HCT116 (cell line): ENCODE results near the gene SLC25A25. TPM values are rescaled to one million over a fixed set of nuclear protein-coding genes. Genes with fewer than 3 reads are reported as not detected.

ENCODE experiments used
- ATAC-seq: fragments of 200-7000 bp; cut with Tn5 transposase; 2 replicates; pipeline ENCODE4 v1.9.1; 2020; ENCODE audit warnings: mild to moderate bottlenecking, moderate library complexity
- BruUV-seq: library from RNA; stranded (reverse); fragments of 400-500 nt; replicated peaks from 2 replicates; lab custom pipeline; 2021; lab: Mats Ljungman, UMichigan
- CTCF ChIA-PET: fragments of 300-600 bp; sonication (Branson Sonifier 250); formaldehyde crosslinking; loops from one replicate; lab custom pipeline; 2021; ENCODE audit warnings: antibody characterized with exemption; lab: Charles Lee
- POLR2A ChIA-PET: fragments of 300-600, 350-600 bp; sonication (Branson Sonifier 250); formaldehyde crosslinking; loops from one replicate; lab custom pipeline; 2021; ENCODE audit warnings: antibody characterized with exemption; lab: Charles Lee
- RAD21 ChIA-PET, 2 experiments: fragments of 300-600 bp; sonication (Branson Sonifier 250); formaldehyde crosslinking; loops; one replicate each; lab custom pipeline; 2023; ENCODE audit warnings: low total read pairs in 2 of 2; ENCODE audit not compliant: uncharacterized antibody in 2 of 2, unreplicated experiment in 2 of 2, low non-redundant PET in 1 of 2; lab: Charles Lee
- DNase-seq: peaks from one replicate; pipeline ENCODE4 v3.0.0-alpha.2; 2010; ENCODE audit warnings: low read depth, low spot score
- H2AFZ ChIP-seq: fragments of 200-600 bp; shearing (Covaris generic), sonication (generic); 2 replicates; pipeline ENCODE4 v1.6.1; 2017; ENCODE audit warnings: low read depth, mixed run types, mixed read lengths, antibody characterized with exemption, low read length; ENCODE audit not compliant: poor library complexity, severe bottlenecking
- H3K27ac ChIP-seq: 2 replicates; pipeline ENCODE4 v1.5.1; 2012; ENCODE audit warnings: low read depth, low read length
- H3K27me3 ChIP-seq: fragments of 200-600 bp; sonication (generic); 2 replicates; pipeline ENCODE4 v1.6.1; 2016; ENCODE audit warnings: mixed run types, low read length, mixed read lengths; ENCODE audit not compliant: insufficient read depth
- H3K36me3 ChIP-seq, 2 experiments: fragments of 200-500 bp in 1 of 2; fragments of 200-600 bp in 1 of 2; sonication (Bioruptor generic) in 1 of 2; sonication (generic) in 1 of 2; 2 replicates each; pipeline versions ENCODE4 v1.5.1 to v1.6.1; 2014 to 2016; ENCODE audit warnings: low read length in 2 of 2, inconsistent platforms in 1 of 2, mixed read lengths in 1 of 2, mixed run types in 1 of 2; ENCODE audit not compliant: insufficient read depth in 2 of 2, control insufficient read depth in 1 of 2
- H3K4me1 ChIP-seq, 2 experiments: fragments of 200-600 bp in 1 of 2; sonication (generic) in 1 of 2; 2 replicates each; pipeline versions ENCODE4 v1.5.1 to v1.6.1; 2012 to 2017; ENCODE audit warnings: low read length in 2 of 2, inconsistent platforms in 1 of 2, mild to moderate bottlenecking in 1 of 2, mixed read lengths in 1 of 2, mixed run types in 1 of 2, moderate library complexity in 1 of 2; ENCODE audit not compliant: insufficient read depth in 2 of 2, control insufficient read depth in 1 of 2
- H3K4me2 ChIP-seq: fragments of 200-600 bp; sonication (generic); 2 replicates; pipeline ENCODE4 v1.6.1; 2017; ENCODE audit warnings: mixed run types, low read length, mixed read lengths
- H3K4me3 ChIP-seq, 2 experiments: fragments of 200-600 bp in 1 of 2; sonication (generic) in 1 of 2; replicated peaks in 1 of 2; 2 replicates each; pipeline ENCODE4 v1.5.1; 2011 to 2016; ENCODE audit warnings: low read length in 2 of 2, control low read depth in 1 of 2, low read depth in 1 of 2, mild to moderate bottlenecking in 1 of 2, mixed read lengths in 1 of 2, mixed run types in 1 of 2
- H3K79me2 ChIP-seq: fragments of 200-600 bp; sonication (generic); 2 replicates; pipeline ENCODE4 v1.6.1; 2017; ENCODE audit warnings: mild to moderate bottlenecking, mixed run types, low read length, moderate library complexity, mixed read lengths; ENCODE audit not compliant: insufficient read depth
- H3K9ac ChIP-seq: fragments of 200-600 bp; sonication (generic); 2 replicates; pipeline ENCODE4 v1.6.1; 2016; ENCODE audit warnings: low read length, mixed read lengths
- H3K9me2 ChIP-seq: fragments of 200-600 bp; sonication (generic), shearing (Covaris generic); 2 replicates; pipeline ENCODE4 v1.6.1; 2017; ENCODE audit warnings: mixed run types, mild to moderate bottlenecking, moderate library complexity; ENCODE audit not compliant: insufficient read depth
- H3K9me3 ChIP-seq, 2 experiments: fragments of 200-500 bp in 1 of 2; fragments of 200-600 bp in 1 of 2; sonication (Bioruptor generic) in 1 of 2; sonication (generic) in 1 of 2; 2 replicates each; pipeline ENCODE4 v1.6.1; 2014 to 2017; ENCODE audit warnings: low read length in 2 of 2, mixed read lengths in 2 of 2, inconsistent platforms in 1 of 2, low read depth in 1 of 2, mild to moderate bottlenecking in 1 of 2, mixed run types in 1 of 2, moderate library complexity in 1 of 2; ENCODE audit not compliant: control insufficient read depth in 1 of 2, insufficient read depth in 1 of 2
- H4K20me1 ChIP-seq: fragments of 200-600 bp; sonication (generic), shearing (Covaris generic); 2 replicates; pipeline ENCODE4 v1.6.1; 2017; ENCODE audit warnings: mixed run types, mild to moderate bottlenecking, moderate library complexity; ENCODE audit not compliant: insufficient read depth
- CBX3 ChIP-seq: IDR thresholded peaks from 2 replicates; pipeline ENCODE4 v1.6.1; 2012; ENCODE audit warnings: low read depth
- EGR1 ChIP-seq: IDR thresholded peaks from 2 replicates; pipeline ENCODE4 v1.6.1; 2012; ENCODE audit warnings: low read depth
- ELF1 ChIP-seq: IDR thresholded peaks from 2 replicates; pipeline ENCODE4 v1.6.1; 2012; ENCODE audit warnings: low read depth, borderline replicate concordance
- EZH2 ChIP-seq: fragments of 200-600 bp; sonication (generic); IDR thresholded peaks from 2 replicates; pipeline ENCODE4 v1.6.1; 2017; ENCODE audit warnings: antibody characterized with exemption, mixed run types
- POLR2A ChIP-seq: IDR thresholded peaks from 2 replicates; pipeline ENCODE4 v1.7.0; 2011; ENCODE audit warnings: borderline replicate concordance; ENCODE audit not compliant: insufficient read depth, insufficient read length; ENCODE audit errors: extremely low read depth
- POLR2AphosphoS5 ChIP-seq: IDR thresholded peaks from 2 replicates; pipeline ENCODE4 v1.6.1; 2011; ENCODE audit warnings: mild to moderate bottlenecking, low read depth, low read length, moderate library complexity
- RAD21 ChIP-seq: IDR thresholded peaks from 2 replicates; pipeline ENCODE4 v1.6.1; 2012; ENCODE audit warnings: low read depth, mild to moderate bottlenecking
- SP1 ChIP-seq: IDR thresholded peaks from 2 replicates; pipeline ENCODE4 v1.6.1; 2012; ENCODE audit warnings: low read depth
- SRF ChIP-seq: IDR thresholded peaks from 2 replicates; pipeline ENCODE4 v1.6.1; 2012; ENCODE audit warnings: low read depth
- TCF7L2 ChIP-seq: IDR thresholded peaks from 2 replicates; pipeline ENCODE4 v1.7.0; 2011; ENCODE audit warnings: borderline replicate concordance, inconsistent platforms; ENCODE audit not compliant: insufficient read depth, insufficient read length; ENCODE audit errors: extremely low read depth
- YY1 ChIP-seq: IDR thresholded peaks from 2 replicates; pipeline ENCODE4 v1.6.1; 2011; ENCODE audit warnings: low read length, low read depth, moderate library complexity, mild to moderate bottlenecking; ENCODE audit not compliant: insufficient replicate concordance; ENCODE audit errors: extremely low read depth
- ZFX ChIP-seq: fragments of 450-650 bp; IDR thresholded peaks from 2 replicates; pipeline ENCODE4 v1.6.1; 2017
- intact Hi-C: fragments of 100-400 bp; cut with micrococcal nuclease; formaldehyde crosslinking; loops from 2 replicates; pipeline ENCODE4 v1.10.0; 2022
- total RNA-seq: library from RNA; stranded (reverse); gene quantifications from one replicate; pipeline ENCODE4 v1.2.1, GENCODE V29; 2021; ENCODE audit not compliant: unreplicated experiment
- TF ChIP-seq, protein P1 (sequence below), 3 experiments: fragments of 200-600 bp in 1 of 3; sonication (generic) in 1 of 3; IDR thresholded peaks in 2 of 3; conservative IDR thresholded peaks in 1 of 3; 2 replicates each; pipeline ENCODE4 v1.5.1; 2012 to 2017; ENCODE audit warnings: low read depth in 2 of 3, low read length in 2 of 3, antibody characterized with exemption in 1 of 3, borderline replicate concordance in 1 of 3, control low read depth in 1 of 3, mild to moderate bottlenecking in 1 of 3, mixed read lengths in 1 of 3, mixed run types in 1 of 3, moderate library complexity in 1 of 3; ENCODE audit not compliant: insufficient read depth in 1 of 3
- TF ChIP-seq, protein P2 (sequence below): IDR thresholded peaks from 2 replicates; pipeline ENCODE4 v1.6.1; 2012; ENCODE audit warnings: low read depth
- TF ChIP-seq, protein P3 (sequence below): IDR thresholded peaks from 2 replicates; pipeline ENCODE4 v1.6.1; 2011; ENCODE audit warnings: mild to moderate bottlenecking, low read length, moderate library complexity; ENCODE audit not compliant: insufficient replicate concordance; ENCODE audit errors: extremely low read depth

Gene SLC25A25
- total RNA-seq, 1 experiment from 2014 or later, result 15.3 TPM

DNA sequence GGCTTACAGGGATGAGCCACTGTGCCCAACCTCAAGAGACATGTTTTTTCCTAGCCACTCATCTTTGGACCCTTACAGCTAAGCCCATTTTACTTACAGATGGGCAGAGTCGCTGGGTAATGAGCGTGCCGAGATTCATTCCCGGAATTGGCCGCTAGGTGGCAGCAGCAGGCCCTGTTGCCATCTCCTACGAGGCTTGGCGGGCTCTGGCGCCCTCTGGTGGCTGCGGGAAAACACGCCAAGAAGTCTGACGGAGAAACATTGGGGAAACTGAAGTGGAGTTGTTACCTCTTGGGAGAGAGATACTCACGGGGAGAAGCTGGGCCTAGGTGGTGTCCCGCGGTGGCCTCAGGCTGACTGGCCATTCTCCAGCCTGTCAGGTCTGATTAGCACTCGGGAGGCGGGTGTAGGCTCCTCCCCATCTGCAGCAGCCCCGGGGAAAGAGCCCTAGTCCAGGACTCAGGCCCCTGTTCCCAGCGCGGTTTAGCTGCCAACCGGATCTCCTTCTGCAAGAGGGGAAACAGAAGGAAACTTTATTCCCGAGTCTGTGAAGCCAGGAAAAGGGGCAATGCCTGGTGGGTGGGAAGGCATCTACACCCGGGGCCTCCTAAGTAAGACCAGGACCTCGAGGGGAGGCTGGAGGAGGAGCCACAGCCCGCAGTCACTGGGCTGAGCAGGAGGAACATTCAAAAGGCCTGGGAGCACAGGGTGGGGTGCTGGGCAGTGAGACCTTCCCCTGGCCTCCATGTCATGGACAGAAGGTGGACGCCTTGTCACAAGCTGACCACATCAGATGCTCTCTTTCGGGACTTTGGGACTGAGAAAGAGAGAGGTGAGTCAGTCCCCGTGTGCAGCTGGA, 49.8 kb downstream of the SLC25A25 start:
- no peaks in the 10 kb centered on the region for H4K20me1 ChIP-seq
- CTCF ChIA-PET, result interaction anchor here (0.5 to 1.8 kb wide), 30 partner anchors 8 to 347 kb away, joined by 3 to 14 read pairs (median 4); partner anchors contain the start of genes NAIF1, PIP5KL1, PTGES2 and SLC25A25
- H3K36me3 ChIP-seq, result peaks cover 4 to 14% of the 10 kb centered on the region in 2 experiments; a peak in 3 of 4 replicates
- no peaks in the 10 kb centered on the region for H3K79me2 ChIP-seq
- H3K4me3 ChIP-seq, result no peak overlapping the region
- intact Hi-C loops, result loop anchor here (1.0 kb wide), 1 partner anchor 175 kb away; no protein-coding TSS in a partner anchor
- H3K9me3 ChIP-seq, result no peaks in the 10 kb centered on the region
- POLR2A ChIA-PET, result no interaction called here
- H3K27me3 ChIP-seq, result no peaks in the 10 kb centered on the region
- BruUV-seq, result no TSS peak
- H3K27ac ChIP-seq, result no peak overlapping the region
- no peak for TF ChIP-seq ELF1
- TF ChIP-seq RAD21, result no peak
- no peak for TF ChIP-seq ZFX
- TF ChIP-seq SRF, result no peak
- TF ChIP-seq YY1, result peak; percentile 79
- no peak for TF ChIP-seq EGR1
- TF ChIP-seq TCF7L2, result no peak
- no peak for TF ChIP-seq CBX3
- TF ChIP-seq, protein P1, sequence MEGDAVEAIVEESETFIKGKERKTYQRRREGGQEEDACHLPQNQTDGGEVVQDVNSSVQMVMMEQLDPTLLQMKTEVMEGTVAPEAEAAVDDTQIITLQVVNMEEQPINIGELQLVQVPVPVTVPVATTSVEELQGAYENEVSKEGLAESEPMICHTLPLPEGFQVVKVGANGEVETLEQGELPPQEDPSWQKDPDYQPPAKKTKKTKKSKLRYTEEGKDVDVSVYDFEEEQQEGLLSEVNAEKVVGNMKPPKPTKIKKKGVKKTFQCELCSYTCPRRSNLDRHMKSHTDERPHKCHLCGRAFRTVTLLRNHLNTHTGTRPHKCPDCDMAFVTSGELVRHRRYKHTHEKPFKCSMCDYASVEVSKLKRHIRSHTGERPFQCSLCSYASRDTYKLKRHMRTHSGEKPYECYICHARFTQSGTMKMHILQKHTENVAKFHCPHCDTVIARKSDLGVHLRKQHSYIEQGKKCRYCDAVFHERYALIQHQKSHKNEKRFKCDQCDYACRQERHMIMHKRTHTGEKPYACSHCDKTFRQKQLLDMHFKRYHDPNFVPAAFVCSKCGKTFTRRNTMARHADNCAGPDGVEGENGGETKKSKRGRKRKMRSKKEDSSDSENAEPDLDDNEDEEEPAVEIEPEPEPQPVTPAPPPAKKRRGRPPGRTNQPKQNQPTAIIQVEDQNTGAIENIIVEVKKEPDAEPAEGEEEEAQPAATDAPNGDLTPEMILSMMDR (IDR thresholded peaks at IDR 0.05 in 2 of 3, conservative IDR thresholded peaks at IDR 0.05 in 1 of 3; ENCODE audit: borderline replicate concordance in 1 of 3, insufficient read depth in 1 of 3, low read depth in 2 of 3, low read length in 2 of 3), result peak in 2 of 3 experiments; percentile 100; a peak in 4 of 6 replicates
- TF ChIP-seq SP1, result no peak
- no peak for TF ChIP-seq EZH2
- no peak; the same call in 1 of the 2 replicates for TF ChIP-seq POLR2AphosphoS5
- no peak for TF ChIP-seq POLR2A
- TF ChIP-seq, protein P2, sequence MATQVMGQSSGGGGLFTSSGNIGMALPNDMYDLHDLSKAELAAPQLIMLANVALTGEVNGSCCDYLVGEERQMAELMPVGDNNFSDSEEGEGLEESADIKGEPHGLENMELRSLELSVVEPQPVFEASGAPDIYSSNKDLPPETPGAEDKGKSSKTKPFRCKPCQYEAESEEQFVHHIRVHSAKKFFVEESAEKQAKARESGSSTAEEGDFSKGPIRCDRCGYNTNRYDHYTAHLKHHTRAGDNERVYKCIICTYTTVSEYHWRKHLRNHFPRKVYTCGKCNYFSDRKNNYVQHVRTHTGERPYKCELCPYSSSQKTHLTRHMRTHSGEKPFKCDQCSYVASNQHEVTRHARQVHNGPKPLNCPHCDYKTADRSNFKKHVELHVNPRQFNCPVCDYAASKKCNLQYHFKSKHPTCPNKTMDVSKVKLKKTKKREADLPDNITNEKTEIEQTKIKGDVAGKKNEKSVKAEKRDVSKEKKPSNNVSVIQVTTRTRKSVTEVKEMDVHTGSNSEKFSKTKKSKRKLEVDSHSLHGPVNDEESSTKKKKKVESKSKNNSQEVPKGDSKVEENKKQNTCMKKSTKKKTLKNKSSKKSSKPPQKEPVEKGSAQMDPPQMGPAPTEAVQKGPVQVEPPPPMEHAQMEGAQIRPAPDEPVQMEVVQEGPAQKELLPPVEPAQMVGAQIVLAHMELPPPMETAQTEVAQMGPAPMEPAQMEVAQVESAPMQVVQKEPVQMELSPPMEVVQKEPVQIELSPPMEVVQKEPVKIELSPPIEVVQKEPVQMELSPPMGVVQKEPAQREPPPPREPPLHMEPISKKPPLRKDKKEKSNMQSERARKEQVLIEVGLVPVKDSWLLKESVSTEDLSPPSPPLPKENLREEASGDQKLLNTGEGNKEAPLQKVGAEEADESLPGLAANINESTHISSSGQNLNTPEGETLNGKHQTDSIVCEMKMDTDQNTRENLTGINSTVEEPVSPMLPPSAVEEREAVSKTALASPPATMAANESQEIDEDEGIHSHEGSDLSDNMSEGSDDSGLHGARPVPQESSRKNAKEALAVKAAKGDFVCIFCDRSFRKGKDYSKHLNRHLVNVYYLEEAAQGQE, result no peak
- TF ChIP-seq, protein P3, sequence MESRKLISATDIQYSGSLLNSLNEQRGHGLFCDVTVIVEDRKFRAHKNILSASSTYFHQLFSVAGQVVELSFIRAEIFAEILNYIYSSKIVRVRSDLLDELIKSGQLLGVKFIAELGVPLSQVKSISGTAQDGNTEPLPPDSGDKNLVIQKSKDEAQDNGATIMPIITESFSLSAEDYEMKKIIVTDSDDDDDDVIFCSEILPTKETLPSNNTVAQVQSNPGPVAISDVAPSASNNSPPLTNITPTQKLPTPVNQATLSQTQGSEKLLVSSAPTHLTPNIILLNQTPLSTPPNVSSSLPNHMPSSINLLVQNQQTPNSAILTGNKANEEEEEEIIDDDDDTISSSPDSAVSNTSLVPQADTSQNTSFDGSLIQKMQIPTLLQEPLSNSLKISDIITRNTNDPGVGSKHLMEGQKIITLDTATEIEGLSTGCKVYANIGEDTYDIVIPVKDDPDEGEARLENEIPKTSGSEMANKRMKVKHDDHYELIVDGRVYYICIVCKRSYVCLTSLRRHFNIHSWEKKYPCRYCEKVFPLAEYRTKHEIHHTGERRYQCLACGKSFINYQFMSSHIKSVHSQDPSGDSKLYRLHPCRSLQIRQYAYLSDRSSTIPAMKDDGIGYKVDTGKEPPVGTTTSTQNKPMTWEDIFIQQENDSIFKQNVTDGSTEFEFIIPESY, result no peak
- DNase-seq (peak; percentile 74), ATAC-seq (peak; percentile 85)
- RAD21 ChIA-PET, result interaction anchor here in 1 of 2 experiments (0.6 to 0.9 kb wide), 2 partner anchors 20 to 186 kb away, joined by 4 read pairs; no protein-coding TSS in a partner anchor
- no peak overlapping the region for H3K9ac ChIP-seq
- no peaks in the 10 kb centered on the region for H3K9me2 ChIP-seq
- H3K4me1 ChIP-seq, result peaks cover 3 to 4% of the 10 kb centered on the region in 2 experiments; a peak in 3 of 4 replicates
- no peak overlapping the region for H3K4me2 ChIP-seq
- no peak overlapping the region for H2AFZ ChIP-seq
